ENCODE data around the gene JOSD1.

- TF ChIP-seq, protein P1, sequence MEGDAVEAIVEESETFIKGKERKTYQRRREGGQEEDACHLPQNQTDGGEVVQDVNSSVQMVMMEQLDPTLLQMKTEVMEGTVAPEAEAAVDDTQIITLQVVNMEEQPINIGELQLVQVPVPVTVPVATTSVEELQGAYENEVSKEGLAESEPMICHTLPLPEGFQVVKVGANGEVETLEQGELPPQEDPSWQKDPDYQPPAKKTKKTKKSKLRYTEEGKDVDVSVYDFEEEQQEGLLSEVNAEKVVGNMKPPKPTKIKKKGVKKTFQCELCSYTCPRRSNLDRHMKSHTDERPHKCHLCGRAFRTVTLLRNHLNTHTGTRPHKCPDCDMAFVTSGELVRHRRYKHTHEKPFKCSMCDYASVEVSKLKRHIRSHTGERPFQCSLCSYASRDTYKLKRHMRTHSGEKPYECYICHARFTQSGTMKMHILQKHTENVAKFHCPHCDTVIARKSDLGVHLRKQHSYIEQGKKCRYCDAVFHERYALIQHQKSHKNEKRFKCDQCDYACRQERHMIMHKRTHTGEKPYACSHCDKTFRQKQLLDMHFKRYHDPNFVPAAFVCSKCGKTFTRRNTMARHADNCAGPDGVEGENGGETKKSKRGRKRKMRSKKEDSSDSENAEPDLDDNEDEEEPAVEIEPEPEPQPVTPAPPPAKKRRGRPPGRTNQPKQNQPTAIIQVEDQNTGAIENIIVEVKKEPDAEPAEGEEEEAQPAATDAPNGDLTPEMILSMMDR (IDR thresholded peaks at IDR 0.05): no peak
- no peak for TF ChIP-seq POLR2A (IDR thresholded peaks at IDR 0.05; ENCODE audit: low read depth)
- no peak for TF ChIP-seq POLR2AphosphoS5 (IDR thresholded peaks at IDR 0.05)
- TF ChIP-seq EP300 (IDR thresholded peaks at IDR 0.05): no peak
These were observed 62.0 kb downstream of the JOSD1 start for GRCh38 chr22:38638728-38639127.

All from esophagus muscularis mucosa (tissue), 4 donors.